Aortic smooth muscle cell (primary cell): ENCODE results near the gene C5AR1. TPM values are rescaled to one million over a fixed set of nuclear protein-coding genes. Genes with fewer than 3 reads are reported as not detected.

ENCODE experiments used
- total RNA-seq: library from RNA; depleted of rRNA; stranded (reverse); fragments of >200 nt; gene quantifications from 2 replicates; pipeline ENCODE4 v1.2.3, GENCODE V29; 2014

The C5AR1 gene
- under 0.01 and 0.62 TPM in 2 replicates for total RNA-seq

GRCh38 chr19:47309608-47310007, at the start of gene C5AR1:
TSS of gene C5AR1 (plus strand) at chr19:47309861. CDS start at chr19:47309896, 35 bp downstream.

GRCh38 chr19:47274071-47274890, 35.4 kb upstream of the C5AR1 start, which contains the start of gene INAFM1:
TSS of gene INAFM1 (plus strand) at chr19:47274885. CDS start at chr19:47274920, 35 bp downstream.

GRCh38 chr19:47331931-47332547, 22.4 kb downstream of the C5AR1 start, which contains the start of gene C5AR2:
TSS of gene C5AR2 (plus strand) at chr19:47332175. CDS start at chr19:47340800, 8,625 bp downstream.

GRCh38 chr19:47348819-47349795, 39.4 kb downstream of the C5AR1 start, which contains the start of gene DHX34:
TSS of gene DHX34 (plus strand) at chr19:47349315. CDS start at chr19:47353031, 3,716 bp downstream.

Other genes starting within 250 kb of the C5AR1 start
- 13.1 and 13.8 TPM in 2 replicates for gene ZC3H4, start 196.1 kb upstream of the C5AR1 start, total RNA-seq
- gene SAE1, start 179.0 kb upstream of the C5AR1 start, total RNA-seq: 155 and 177 TPM in 2 replicates
- 6.3 and 8.5 TPM in 2 replicates for gene BBC3, start 78.7 kb upstream of the C5AR1 start, total RNA-seq
- gene CCDC9, start 53.3 kb upstream of the C5AR1 start, total RNA-seq: 11.0 and 11.2 TPM in 2 replicates
- 1.5 and 1.7 TPM in 2 replicates for gene INAFM1, start 35.0 kb upstream of the C5AR1 start, total RNA-seq
- 0.53 and 1.1 TPM in 2 replicates for gene C5AR2, start 22.3 kb downstream of the C5AR1 start, total RNA-seq
- gene DHX34, start 39.5 kb downstream of the C5AR1 start, total RNA-seq: 5.4 and 7.0 TPM in 2 replicates
- gene MEIS3, start 109.7 kb downstream of the C5AR1 start, total RNA-seq: 3.8 and 11.0 TPM in 2 replicates
- gene SLC8A2, start 162.0 kb downstream of the C5AR1 start, total RNA-seq: 0.12 TPM in 1 of 2 replicates, not detected in the other
- gene KPTN, start 174.4 kb downstream of the C5AR1 start, total RNA-seq: 4.2 and 4.8 TPM in 2 replicates
- gene NAPA, start 205.2 kb downstream of the C5AR1 start, total RNA-seq: 96.4 and 113 TPM in 2 replicates